MCF 10A (cell line): ENCODE results near the gene CPNE2. TPM values are rescaled to one million over a fixed set of nuclear protein-coding genes. Genes with fewer than 3 reads are reported as not detected.

ENCODE experiments used
- BruUV-seq: library from RNA; stranded (reverse); fragments of 400-500 nt; replicated peaks from 2 replicates; lab custom pipeline; 2021; lab: Mats Ljungman, UMichigan
- CTCF ChIA-PET: fragments of 300-600 bp; sonication (Branson Sonifier 250); formaldehyde crosslinking; extraction: SDS; loops from one replicate; lab custom pipeline; 2021; ENCODE audit warnings: antibody characterized with exemption, inconsistent platforms; lab: Yijun Ruan, JAX
- POLR2A ChIA-PET: fragments of 300-600, 350-650 bp; sonication (Branson Sonifier 250); formaldehyde crosslinking; extraction: SDS; loops from one replicate; lab custom pipeline; 2020; ENCODE audit warnings: antibody characterized with exemption, inconsistent platforms; lab: Yijun Ruan, JAX
- DNase-seq: peaks from one replicate; pipeline ENCODE4 v3.0.0-alpha.2; 2018; ENCODE audit not compliant: unreplicated experiment
- H3K27ac Mint-ChIP-seq: one replicate; pipeline ENCODE4 v1.8.0; 2022; ENCODE audit warnings: mild to moderate bottlenecking, low read depth, mixed read lengths; ENCODE audit not compliant: unreplicated experiment
- H3K27me3 Mint-ChIP-seq: one replicate; pipeline ENCODE4 v1.8.0; 2022; ENCODE audit warnings: mixed read lengths; ENCODE audit not compliant: insufficient read depth, unreplicated experiment
- H3K36me3 Mint-ChIP-seq: one replicate; pipeline ENCODE4 v1.8.0; 2022; ENCODE audit warnings: mild to moderate bottlenecking, moderate library complexity, mixed read lengths; ENCODE audit not compliant: insufficient read depth, unreplicated experiment
- H3K4me1 Mint-ChIP-seq: one replicate; pipeline ENCODE4 v1.8.0; 2022; ENCODE audit warnings: mixed read lengths; ENCODE audit not compliant: insufficient read depth, unreplicated experiment
- H3K4me3 Mint-ChIP-seq: one replicate; pipeline ENCODE4 v1.8.0; 2022; ENCODE audit warnings: mild to moderate bottlenecking, moderate library complexity, mixed read lengths; ENCODE audit not compliant: unreplicated experiment
- H3K9me3 Mint-ChIP-seq: one replicate; pipeline ENCODE4 v1.8.0; 2022; ENCODE audit warnings: mixed read lengths; ENCODE audit not compliant: unreplicated experiment
- CTCF ChIP-seq: fragments of 200-600 bp; IDR thresholded peaks from one replicate; pipeline ENCODE4 v1.8.0; 2022; ENCODE audit warnings: antibody characterized with exemption, mild to moderate bottlenecking; ENCODE audit not compliant: unreplicated experiment
- intact Hi-C: fragments of 100-400 bp; cut with micrococcal nuclease; formaldehyde crosslinking; loops from 2 replicates; pipeline ENCODE4 v1.14.1; 2022
- total RNA-seq: library from RNA; stranded (reverse); gene quantifications from 2 replicates; pipeline ENCODE4 v1.2.3, GENCODE V29; 2022

The CPNE2 gene
- total RNA-seq, 1 experiment from 2014 or later = 6.7 TPM

GRCh38 chr16:57115514-57116182, 23.3 kb downstream of the CPNE2 start:
- no peaks in the 10 kb centered on the region for H3K27me3 Mint-ChIP-seq

DNA sequence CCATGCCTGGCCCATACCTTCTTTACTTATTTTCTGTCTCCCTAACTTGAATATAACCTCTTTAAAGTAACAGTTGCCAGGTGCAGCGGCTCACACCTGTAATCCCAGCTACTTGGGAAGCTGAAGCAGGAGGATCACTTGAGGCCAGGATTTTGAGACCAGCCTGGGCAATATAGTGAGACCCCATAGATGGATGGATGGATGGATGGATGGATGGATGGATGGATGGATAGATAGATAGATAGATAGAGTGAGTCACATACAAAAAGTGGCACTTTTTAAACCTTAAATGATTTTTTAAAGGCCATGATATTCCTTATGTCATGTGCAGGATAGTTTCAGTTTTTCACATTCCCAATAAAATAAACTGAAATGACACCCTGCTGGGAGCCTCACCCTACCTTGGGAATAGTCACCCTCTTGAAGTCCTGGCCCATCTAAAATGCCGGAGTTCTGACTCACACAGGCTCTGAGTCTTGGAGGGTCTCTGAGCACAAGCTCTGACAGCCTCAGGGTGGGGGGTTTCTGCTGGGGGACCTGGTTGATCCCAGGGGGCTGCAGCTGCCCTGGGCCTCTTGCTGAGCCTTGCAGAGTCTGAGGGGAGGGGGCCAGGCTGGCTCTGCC, 26.2 kb downstream of the CPNE2 start:
- ChIA-PET POLR2A (no interaction called here), CTCF (interaction anchor here (0.6 to 1.5 kb wide), 4 partner anchors 26 to 677 kb away, joined by 3 to 6 read pairs (median 4); partner anchors contain the start of gene CPNE2)
- no peak overlapping the region for H3K27ac Mint-ChIP-seq
- TF ChIP-seq CTCF = no peak
- DNase-seq = no peak
- intact Hi-C loops = no loop called here
- H3K9me3 Mint-ChIP-seq = no peaks in the 10 kb centered on the region
- BruUV-seq = no TSS peak
- H3K36me3 Mint-ChIP-seq = peaks cover 6% of the 10 kb centered on the region
- no peaks in the 10 kb centered on the region for H3K27me3 Mint-ChIP-seq
- H3K4me3 Mint-ChIP-seq = no peak overlapping the region
- H3K4me1 Mint-ChIP-seq = peaks cover 11% of the 10 kb centered on the region

More at GRCh38 chr16:57115514-57116182, 23.3 kb downstream of the CPNE2 start:
- DNase-seq = no peak
- CTCF ChIA-PET = interaction anchor here (0.5 kb wide), 1 partner anchor 23 kb away, joined by 3 read pairs; the partner anchor contains the start of gene CPNE2
- TF ChIP-seq CTCF = no peak
- no peak overlapping the region for H3K4me3 Mint-ChIP-seq
- POLR2A ChIA-PET = no interaction called here
- H3K4me1 Mint-ChIP-seq = peaks cover 11% of the 10 kb centered on the region
- no peak overlapping the region for H3K27ac Mint-ChIP-seq
- H3K9me3 Mint-ChIP-seq = no peaks in the 10 kb centered on the region
- intact Hi-C loops = no loop called here
- no TSS peak for BruUV-seq
- H3K36me3 Mint-ChIP-seq = peaks cover 2% of the 10 kb centered on the region

GRCh38 chr16:57123216-57123973, 31.0 kb downstream of the CPNE2 start:
- POLR2A ChIA-PET = no interaction called here
- intact Hi-C loops = no loop called here
- Mint-ChIP-seq H3K4me3 (no peak overlapping the region), H3K36me3 (peaks cover 6% of the 10 kb centered on the region), H3K4me1 (peaks cover 3% of the 10 kb centered on the region), H3K27me3 (no peaks in the 10 kb centered on the region), H3K27ac (no peak overlapping the region), H3K9me3 (no peaks in the 10 kb centered on the region)
- TF ChIP-seq CTCF = no peak
- CTCF ChIA-PET = interaction anchor here (0.7 to 0.9 kb wide), 2 partner anchors 38 to 81 kb away, joined by 3 to 5 read pairs; no protein-coding TSS in a partner anchor
- BruUV-seq = no TSS peak
- DNase-seq = no peak
